ENCODE results near the gene MCHR2.

- TF ChIP-seq CTCF (IDR thresholded peaks at IDR 0.05 in 4 of 5, conservative IDR thresholded peaks at IDR 0.05 in 1 of 5) (no peak), POLR2A (IDR thresholded peaks at IDR 0.05) (no peak)
Observed at GRCh38 chr6:99940582-99940981, 53.4 kb downstream of the MCHR2 start.
